AG08395 (cell line): Measurements from ENCODE around the gene ZSCAN32.
A peak's percentile ranks its signal among the peaks of the same experiment; 100 is the strongest.

ENCODE experiments used
- DNase-seq: peaks from one replicate; pipeline ENCODE4 v3.0.0; 2012; ENCODE audit warnings: mixed read lengths, low spot score

ZSCAN32 gene

GRCh38 chr16:3400779-3401688 lies at the start of gene ZSCAN32, which contains the start of gene ZNF174:
Gene ZSCAN32 (minus strand): TSS chr16:3401004. CDS start chr16:3397557, 3,447 bp downstream.
Gene ZNF174 (plus strand): TSS chr16:3401215. CDS start chr16:3402005, 790 bp downstream.
- DNase-seq = peak; percentile 100

DNA sequence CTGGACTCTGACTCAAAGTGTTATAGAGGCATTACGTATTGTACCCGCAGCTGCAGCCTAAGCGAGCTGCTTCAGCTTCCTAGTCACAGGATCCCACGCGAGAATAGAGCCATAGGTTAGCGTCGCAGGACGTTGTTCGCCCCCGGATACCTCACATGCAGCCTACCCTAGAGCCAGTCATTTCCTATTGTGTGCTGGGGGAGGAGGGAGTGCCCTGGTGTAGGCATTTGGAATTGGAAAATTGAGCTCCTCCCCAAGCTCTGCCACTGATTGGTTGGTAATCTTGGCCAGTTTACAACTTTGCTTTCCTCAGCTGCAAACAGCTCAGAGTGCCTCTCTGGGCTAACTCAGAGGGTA lies 43.2 kb upstream of the ZSCAN32 start:
- peak; percentile 73 for DNase-seq

DNA sequence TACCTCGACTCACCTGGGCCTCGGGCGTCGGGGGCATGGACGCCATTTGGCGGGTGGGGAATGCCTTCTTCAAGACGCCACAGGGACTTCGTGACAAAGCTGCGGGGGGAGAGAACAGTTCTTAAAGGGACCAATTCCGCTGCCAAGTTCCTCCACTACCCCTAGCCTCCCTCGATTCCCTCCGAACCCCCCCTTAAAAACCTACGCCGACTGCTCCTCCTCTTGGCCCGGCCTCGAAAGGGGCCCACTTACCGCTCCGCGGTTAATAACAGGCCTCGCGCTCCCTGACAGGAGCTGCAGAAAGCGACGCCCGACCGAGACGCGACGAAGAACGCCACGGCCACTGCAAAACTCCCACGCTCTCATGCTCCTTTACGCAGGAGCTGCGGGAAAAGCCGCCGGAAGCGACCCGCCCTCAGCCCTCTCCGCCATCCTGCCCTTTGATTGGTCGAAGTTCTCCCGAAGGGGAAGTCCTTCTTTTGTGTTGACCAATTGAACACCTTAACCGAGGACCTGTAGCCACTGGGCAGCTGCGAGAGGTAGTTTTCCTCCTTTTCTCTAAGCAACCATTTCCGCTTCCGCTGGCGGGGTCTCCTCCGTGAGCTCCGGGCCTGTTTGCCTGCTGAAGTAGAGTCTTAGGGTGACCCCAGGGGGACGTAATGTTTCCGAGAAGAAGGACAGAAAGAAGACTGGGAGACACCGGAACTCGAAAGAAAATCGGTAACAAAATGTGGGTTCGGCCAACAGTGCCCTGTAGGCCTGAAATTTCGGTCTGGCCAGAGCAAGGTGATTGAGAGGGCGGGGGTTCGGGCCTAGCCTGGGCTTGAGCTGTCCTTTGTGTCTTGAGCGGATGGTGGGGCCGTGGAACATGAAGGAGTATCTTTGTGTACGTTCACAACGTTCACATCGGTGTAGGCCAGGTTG lies 42.6 kb upstream of the ZSCAN32 start, which contains the start of the genes NAA60 and ZNF597:
TSS of gene NAA60 (plus strand) at position 573 of the 924 bp plus-strand sequence. CDS start 32,548 bp downstream, outside the sequence.
TSS of gene ZNF597 (minus strand) at position 397 of the 924 bp plus-strand sequence. CDS start at position 46, 351 bp downstream.
- DNase-seq = peak; percentile 91

DNA sequence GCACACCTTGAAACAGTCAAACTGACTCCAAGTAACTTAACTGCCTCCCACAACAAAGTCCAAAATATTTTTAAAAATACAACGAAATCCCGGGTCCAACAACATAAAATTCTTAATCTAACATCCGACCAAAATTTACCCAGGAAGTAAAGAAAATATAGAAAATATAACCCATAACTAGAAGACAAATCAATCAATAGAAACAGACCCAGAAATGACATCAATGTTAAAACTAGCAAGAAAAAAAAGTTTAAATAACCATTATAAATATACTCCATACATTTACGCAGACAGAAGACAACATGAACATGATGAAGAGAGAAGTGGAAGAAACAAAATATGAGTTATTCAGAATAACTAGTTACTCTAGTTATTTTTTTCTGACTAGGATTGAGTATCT lies 38.8 kb upstream of the ZSCAN32 start:
- DNase-seq = no peak

GRCh38 chr16:3434373-3434772 lies 33.6 kb upstream of the ZSCAN32 start:
- no peak for DNase-seq

GRCh38 chr16:3431779-3432219 lies 31.0 kb upstream of the ZSCAN32 start:
- DNase-seq = peak; percentile 41

- no peak for DNase-seq
Observed at GRCh38 chr16:3413730-3414379, 13.1 kb upstream of the ZSCAN32 start.

DNA sequence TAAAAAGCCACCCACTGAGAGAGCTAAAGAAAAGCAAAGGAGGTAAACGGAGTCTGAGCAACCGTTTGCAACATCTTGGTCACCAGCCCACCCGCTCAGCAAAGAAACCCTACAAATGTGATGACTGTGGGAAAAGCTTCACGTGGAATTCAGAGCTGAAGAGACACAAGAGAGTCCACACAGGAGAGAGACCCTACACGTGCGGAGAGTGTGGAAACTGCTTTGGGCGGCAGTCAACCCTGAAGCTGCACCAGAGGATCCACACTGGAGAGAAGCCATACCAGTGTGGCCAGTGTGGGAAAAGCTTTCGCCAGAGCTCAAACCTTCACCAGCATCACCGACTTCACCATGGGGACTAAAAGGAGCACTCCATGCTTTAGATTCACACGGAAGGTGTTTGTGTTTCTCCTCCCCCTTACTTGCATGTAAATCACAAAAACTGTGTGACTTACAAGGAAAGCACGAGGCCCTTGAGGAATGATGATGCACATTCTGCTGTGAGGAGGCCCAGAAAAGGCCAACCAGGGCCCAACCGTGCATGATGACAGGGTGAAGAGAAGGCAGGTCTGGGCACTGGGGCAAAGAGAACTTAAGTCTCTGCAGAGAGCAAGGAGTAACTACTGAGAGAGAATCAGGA lies 7.9 kb upstream of the ZSCAN32 start:
- DNase-seq = no peak

DNA sequence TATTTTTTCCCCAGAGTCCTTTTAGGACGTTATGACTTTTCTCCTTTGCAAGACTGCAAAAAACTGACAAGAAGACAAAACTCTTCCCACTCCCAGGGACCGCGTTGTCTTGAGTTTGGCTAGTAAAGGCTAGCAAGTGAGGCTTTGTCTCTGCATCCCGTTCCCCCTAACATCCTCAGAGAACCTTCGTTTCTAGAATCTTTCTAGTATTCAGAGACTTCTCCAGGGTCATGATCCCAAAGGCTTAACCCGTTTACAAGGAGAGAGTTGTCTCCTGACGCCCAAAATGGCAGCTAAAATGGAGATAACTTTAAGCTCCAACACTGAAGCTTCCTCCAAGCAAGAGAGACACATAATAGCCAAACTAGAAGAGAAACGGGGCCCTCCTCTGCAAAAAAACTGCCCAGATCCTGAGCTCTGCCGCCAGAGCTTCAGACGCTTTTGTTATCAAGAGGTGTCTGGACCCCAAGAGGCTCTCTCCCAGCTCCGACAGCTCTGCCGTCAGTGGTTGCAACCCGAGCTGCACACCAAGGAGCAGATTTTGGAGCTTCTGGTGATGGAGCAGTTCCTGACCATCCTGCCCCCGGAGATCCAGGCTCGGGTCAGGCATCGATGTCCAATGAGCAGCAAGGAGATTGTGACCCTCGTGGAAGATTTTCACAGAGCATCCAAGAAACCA lies 1.1 kb upstream of the ZSCAN32 start:
- peak; percentile 15 for DNase-seq

DNA sequence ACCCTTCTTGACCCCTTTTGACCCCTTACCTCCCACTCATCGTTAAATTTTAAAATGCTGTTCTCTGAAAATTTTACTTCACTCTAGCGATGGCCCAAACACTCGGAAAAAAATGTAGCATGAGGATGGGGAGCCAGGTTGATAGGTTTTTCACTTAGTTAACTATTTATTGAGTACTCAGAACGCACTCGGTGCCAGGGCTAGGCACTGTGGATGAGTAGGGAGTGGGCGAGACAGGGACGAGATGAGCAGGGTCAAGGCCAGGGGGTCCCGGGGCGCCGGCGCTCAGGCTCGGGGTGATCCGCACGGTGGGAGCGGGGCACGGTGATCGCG lies 392 bp downstream of the ZSCAN32 start:
- no peak for DNase-seq

DNA sequence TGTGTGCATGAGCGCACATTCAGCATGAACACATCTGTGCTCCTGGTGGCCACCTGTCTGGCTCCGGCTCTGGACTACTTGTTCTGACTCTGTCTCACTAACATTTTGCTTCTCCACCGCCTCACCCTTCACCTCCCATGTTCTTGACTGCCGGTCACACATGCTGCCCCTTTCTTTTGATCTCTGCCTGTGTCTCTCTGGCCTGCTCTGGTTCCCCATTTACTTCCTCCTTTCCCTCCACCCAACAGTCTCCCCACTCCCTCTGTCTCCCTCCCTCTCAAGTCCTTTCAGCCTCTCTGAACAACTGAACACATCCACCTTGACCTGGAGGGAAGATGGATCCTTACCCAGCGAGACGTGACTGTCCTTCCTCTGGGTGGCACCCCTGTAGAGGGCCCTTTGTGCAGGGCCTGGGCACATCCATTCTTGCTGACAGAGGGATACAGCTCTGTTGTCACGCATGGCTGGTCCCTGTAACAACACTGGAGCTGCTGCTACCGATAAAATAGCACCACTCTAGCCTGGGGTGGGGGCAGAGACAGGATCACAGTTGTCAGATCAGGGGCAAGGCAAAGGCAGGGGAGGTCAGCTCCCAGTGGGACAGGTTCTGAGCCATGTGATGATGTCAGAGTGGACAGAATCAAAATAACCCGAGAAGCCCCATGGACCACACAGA lies 11.0 kb downstream of the ZSCAN32 start:
- DNase-seq = no peak

- no peak for DNase-seq
Observed at GRCh38 chr16:3388325-3388724, 12.5 kb downstream of the ZSCAN32 start.

- no peak for DNase-seq
Observed at GRCh38 chr16:3383045-3383448, 17.8 kb downstream of the ZSCAN32 start.

GRCh38 chr16:3377917-3378316 lies 22.9 kb downstream of the ZSCAN32 start:
- DNase-seq = no peak

DNA sequence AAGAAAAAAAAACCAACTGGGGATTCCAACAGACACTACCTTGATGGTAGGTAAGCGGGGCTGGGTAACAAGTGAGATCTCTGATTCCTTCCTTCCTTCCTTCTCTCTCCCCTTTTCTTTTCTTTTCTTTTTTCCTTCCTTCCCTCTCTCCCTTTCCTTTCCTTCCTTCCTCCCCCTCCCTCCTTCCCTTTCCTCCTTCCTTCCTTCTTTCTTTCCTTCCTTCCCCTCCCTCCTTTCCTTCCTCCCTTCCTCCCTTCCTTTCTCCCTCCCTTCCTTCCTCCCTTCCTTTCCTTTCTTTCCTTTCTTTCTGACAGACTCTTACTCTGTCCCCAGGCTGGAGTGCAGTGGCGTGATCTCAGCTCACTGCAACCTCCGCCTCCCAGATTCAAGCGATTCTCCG lies 25.1 kb downstream of the ZSCAN32 start:
- DNase-seq = no peak

DNA sequence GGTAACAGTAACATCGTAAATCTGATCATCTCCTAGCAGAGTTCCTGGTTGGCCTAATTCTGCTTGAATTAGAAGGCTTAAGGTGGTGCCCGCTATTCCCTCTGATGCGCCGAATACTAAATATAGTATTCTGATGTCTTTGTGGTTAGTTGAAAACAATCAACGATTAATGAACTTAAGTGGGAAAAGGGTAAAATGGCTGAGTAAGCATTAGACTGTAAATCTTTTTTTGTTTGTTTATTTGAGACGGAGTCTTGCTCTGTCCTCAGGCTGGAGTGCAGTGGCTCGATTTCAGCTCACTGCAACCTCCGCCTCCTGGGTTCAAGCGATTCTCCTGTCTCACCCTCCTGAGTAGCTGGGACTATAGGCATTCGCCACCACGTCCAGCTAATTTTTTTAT lies 31.7 kb downstream of the ZSCAN32 start:
- no peak for DNase-seq

DNA sequence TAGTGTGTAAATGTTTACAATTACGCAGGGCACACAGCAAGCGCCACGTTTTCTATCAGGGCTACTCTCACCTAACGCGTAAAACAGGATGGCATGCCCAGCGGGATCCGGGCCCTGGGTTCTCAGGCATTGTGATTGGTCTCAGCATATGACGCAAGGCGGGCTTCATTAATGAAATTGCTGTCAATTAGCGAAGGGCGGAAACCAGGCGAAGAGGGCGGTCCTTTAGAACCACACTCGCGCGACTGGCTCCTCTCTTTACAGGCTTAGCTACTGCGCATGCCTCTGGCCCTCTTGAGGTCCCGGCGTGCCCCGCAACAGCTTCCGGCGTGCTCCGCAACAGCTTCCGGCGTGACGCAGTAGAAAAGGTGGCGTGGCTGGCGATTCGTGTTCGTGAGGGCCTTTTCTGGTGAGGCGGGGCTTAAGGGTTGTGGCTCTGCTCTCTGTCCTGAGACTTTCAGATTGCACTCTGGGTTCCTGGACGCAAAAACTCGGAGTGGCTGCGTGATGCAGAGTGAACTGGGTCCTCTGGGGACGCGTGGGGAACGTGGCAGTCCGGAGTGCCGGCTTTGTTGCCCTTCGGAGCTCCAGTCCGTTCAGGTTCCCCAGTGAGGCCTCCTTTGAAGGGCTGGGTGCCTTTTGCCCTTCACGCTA lies 35.9 kb downstream of the ZSCAN32 start:
- peak; percentile 95 for DNase-seq

DNA sequence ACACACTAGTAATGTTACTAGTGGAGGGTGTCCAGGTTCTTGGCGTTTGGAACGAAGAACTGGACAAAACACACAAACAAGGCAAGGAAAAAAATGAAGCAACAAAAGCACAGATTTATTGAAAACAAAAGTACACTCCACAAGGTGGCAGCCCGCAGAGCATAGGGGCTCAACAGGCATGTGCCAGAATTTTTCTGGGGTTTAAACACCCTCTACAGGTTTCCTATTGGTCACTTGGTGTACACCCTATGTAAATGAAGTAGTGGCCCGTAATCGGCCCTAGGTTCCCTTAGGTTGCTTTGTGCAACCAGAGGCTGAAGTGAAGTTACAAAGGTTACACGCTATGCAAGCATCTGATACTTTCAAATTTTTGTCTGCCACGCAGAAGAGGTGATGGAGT lies 37.0 kb downstream of the ZSCAN32 start:
- DNase-seq = no peak

GRCh38 chr16:3362931-3363330 lies 37.9 kb downstream of the ZSCAN32 start:
- no peak for DNase-seq

GRCh38 chr16:3358871-3359270 lies 41.9 kb downstream of the ZSCAN32 start:
- no peak for DNase-seq
